ENCODE data around the gene NR5A2. TPM values are rescaled to one million over a fixed set of nuclear protein-coding genes. Genes with fewer than 3 reads are reported as not detected.

The NR5A2 gene
- total RNA-seq, 1 donor from 2014 or later: 2.0 TPM

- no peak for DNase-seq
- Mint-ChIP-seq H3K36me3 (ENCODE audit: unreplicated experiment) (no peaks in the 10 kb centered on the region), H3K27ac (ENCODE audit: unreplicated experiment) (no peak overlapping the region)
These were observed 167.0 kb downstream of the NR5A2 start for GRCh38 chr1:200194477-200194876.

GRCh38 chr1:200198236-200198635 is 170.7 kb downstream of the NR5A2 start:
- H3K27me3 Mint-ChIP-seq (ENCODE audit: unreplicated experiment): no peaks in the 10 kb centered on the region
- H3K27ac Mint-ChIP-seq (ENCODE audit: unreplicated experiment): no peak overlapping the region
- H3K4me1 Mint-ChIP-seq (ENCODE audit: low read depth, unreplicated experiment): peaks cover 4% of the 10 kb centered on the region
- H3K4me3 Mint-ChIP-seq (ENCODE audit: unreplicated experiment): no peak overlapping the region
- H3K36me3 Mint-ChIP-seq (ENCODE audit: unreplicated experiment): peaks cover 4% of the 10 kb centered on the region
- no peak for DNase-seq
- no peak for TF ChIP-seq CTCF (IDR thresholded peaks at IDR 0.05; ENCODE audit: partially characterized antibody, unreplicated experiment)
- no peaks in the 10 kb centered on the region for H3K9me3 Mint-ChIP-seq (ENCODE audit: unreplicated experiment)

More at GRCh38 chr1:200194477-200194876, 167.0 kb downstream of the NR5A2 start:
- H3K4me1 Mint-ChIP-seq (ENCODE audit: low read depth, unreplicated experiment): peaks cover 4% of the 10 kb centered on the region
- TF ChIP-seq CTCF (IDR thresholded peaks at IDR 0.05; ENCODE audit: partially characterized antibody, unreplicated experiment): no peak
- H3K4me3 Mint-ChIP-seq (ENCODE audit: unreplicated experiment): no peak overlapping the region
- H3K9me3 Mint-ChIP-seq (ENCODE audit: unreplicated experiment): no peaks in the 10 kb centered on the region
- peaks cover 1% of the 10 kb centered on the region for H3K27me3 Mint-ChIP-seq (ENCODE audit: unreplicated experiment)

GRCh38 chr1:200205216-200205995 is 177.9 kb downstream of the NR5A2 start:
- Mint-ChIP-seq H3K4me3 (ENCODE audit: unreplicated experiment) (peak overlapping the region; percentile 1), H3K4me1 (ENCODE audit: low read depth, unreplicated experiment) (no peaks in the 10 kb centered on the region), H3K27me3 (ENCODE audit: unreplicated experiment) (no peaks in the 10 kb centered on the region), H3K9me3 (ENCODE audit: unreplicated experiment) (no peaks in the 10 kb centered on the region), H3K36me3 (ENCODE audit: unreplicated experiment) (peaks cover 4% of the 10 kb centered on the region), H3K27ac (ENCODE audit: unreplicated experiment) (no peak overlapping the region)
- TF ChIP-seq CTCF (IDR thresholded peaks at IDR 0.05; ENCODE audit: partially characterized antibody, unreplicated experiment): no peak
- DNase-seq: no peak

- peaks cover 4% of the 10 kb centered on the region for H3K36me3 Mint-ChIP-seq (ENCODE audit: unreplicated experiment)
- H3K4me1 Mint-ChIP-seq (ENCODE audit: low read depth, unreplicated experiment): no peaks in the 10 kb centered on the region
- no peak overlapping the region for H3K4me3 Mint-ChIP-seq (ENCODE audit: unreplicated experiment)
- no peaks in the 10 kb centered on the region for H3K9me3 Mint-ChIP-seq (ENCODE audit: unreplicated experiment)
- no peak for TF ChIP-seq CTCF (IDR thresholded peaks at IDR 0.05; ENCODE audit: partially characterized antibody, unreplicated experiment)
- no peak overlapping the region for H3K27ac Mint-ChIP-seq (ENCODE audit: unreplicated experiment)
- H3K27me3 Mint-ChIP-seq (ENCODE audit: unreplicated experiment): no peaks in the 10 kb centered on the region
- DNase-seq: no peak
These were observed 178.8 kb downstream of the NR5A2 start for GRCh38 chr1:200206340-200206739.

- Mint-ChIP-seq H3K27me3 (ENCODE audit: unreplicated experiment) (no peaks in the 10 kb centered on the region), H3K27ac (ENCODE audit: unreplicated experiment) (no peak overlapping the region), H3K4me1 (ENCODE audit: low read depth, unreplicated experiment) (no peaks in the 10 kb centered on the region), H3K36me3 (ENCODE audit: unreplicated experiment) (peaks cover 4% of the 10 kb centered on the region), H3K4me3 (ENCODE audit: unreplicated experiment) (no peak overlapping the region), H3K9me3 (ENCODE audit: unreplicated experiment) (no peaks in the 10 kb centered on the region)
- TF ChIP-seq CTCF (IDR thresholded peaks at IDR 0.05; ENCODE audit: partially characterized antibody, unreplicated experiment): no peak
- no peak for DNase-seq
These were observed 179.3 kb downstream of the NR5A2 start for GRCh38 chr1:200206761-200207160.

Data from glutamatergic neuron (in vitro differentiated cells).